Heart left ventricle (tissue), 13 donors: ENCODE measurements around the gene PTGDR2.

Experiments used
- CTCF ChIP-seq, 12 donors: fragments of 200-600 bp; sonication (generic) in 4 of 12; IDR thresholded peaks; one replicate each; pipeline versions ENCODE4 v1.5.0 to v1.8.0; 2018 to 2022; ENCODE audit warnings: antibody characterized with exemption in 12 of 12, mild to moderate bottlenecking in 5 of 12
- POLR2A ChIP-seq, 2 donors: fragments of 450-650 bp; IDR thresholded peaks; one replicate each; pipeline ENCODE4 v1.6.1; 2017; ENCODE audit warnings: antibody characterized with exemption in 2 of 2, mild to moderate bottlenecking in 2 of 2, moderate library complexity in 2 of 2
- donor health status: ischemic (EF 13 %, LVEDD 7.1; RV severe dilation, severe dysfunction).
- donor health status: DM: no; HTN: yes; CAD: no.
- donor health status: DM: no; HTN: no; CAD: no.
- donor health status: ischemic (EF 25% LVEDD 6.9; RV normal size, moderate dysfunction).
- donor health status: ischemic (EF 25% LVEDD 5.7; RV mildly dilated, moderate dysfunction).
- donor health status: ischemic (EF 35%, LVEDD 5.7; RV mildly dilated, moderate dysfunction).
- donor health status: nonischemic (EF 11% LVEDD 7.7; RV severe dilation, severe dysfunction).
- donor health status: DM: yes; HTN: yes; CAD: no.
- donor health status: PGD.
- donor health status: ischemic (EF 29% LVEDD 5.4; RV normal size, mild dysfunction).
- donor health status: nonischemic (EF 23%, LVEDD 6.1; RV moderate dilation, normal function).

GRCh38 chr11:60847281-60847680 lies 8.5 kb downstream of the PTGDR2 start:
- TF ChIP-seq CTCF (IDR thresholded peaks at IDR 0.05) (no peak), POLR2A (IDR thresholded peaks at IDR 0.05) (no peak)
